OCI-LY3 (cell line): ENCODE results near the gene PAK5.

Experiments
- EZH2phosphoT487 ChIP-seq: fragments of 200-600 bp; shearing (Covaris generic); IDR thresholded peaks from 2 replicates; pipeline ENCODE4 v1.6.1; 2018; ENCODE audit warnings: antibody characterized with exemption, mixed run types, low read depth
- TF ChIP-seq, protein P1 (sequence below): fragments of 200-600, 300-600 bp; sonication (generic); IDR thresholded peaks from 2 replicates; pipeline ENCODE4 v1.5.1; 2014; ENCODE audit warnings: antibody characterized with exemption, low read length, low read depth

DNA sequence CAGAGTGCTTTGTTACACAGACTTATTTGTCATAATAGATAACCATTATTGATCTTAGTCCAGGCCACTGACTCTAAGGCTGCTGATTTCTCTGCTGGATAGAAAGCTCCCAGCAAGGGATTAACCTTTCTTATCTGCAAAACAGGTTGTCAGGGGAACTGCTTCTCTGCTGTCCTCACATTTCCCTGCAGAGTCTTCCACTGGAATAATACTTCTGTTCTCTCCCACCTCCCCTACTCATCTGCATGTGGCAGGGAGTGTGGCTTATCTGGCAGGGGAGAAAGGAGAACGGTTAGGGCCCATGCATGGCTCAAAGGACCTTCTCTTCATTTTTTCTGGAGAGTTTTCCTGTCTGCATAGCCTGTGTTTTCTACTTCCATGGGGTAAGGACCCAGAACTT lies 238.3 kb downstream of the PAK5 start:
- TF ChIP-seq, protein P1, sequence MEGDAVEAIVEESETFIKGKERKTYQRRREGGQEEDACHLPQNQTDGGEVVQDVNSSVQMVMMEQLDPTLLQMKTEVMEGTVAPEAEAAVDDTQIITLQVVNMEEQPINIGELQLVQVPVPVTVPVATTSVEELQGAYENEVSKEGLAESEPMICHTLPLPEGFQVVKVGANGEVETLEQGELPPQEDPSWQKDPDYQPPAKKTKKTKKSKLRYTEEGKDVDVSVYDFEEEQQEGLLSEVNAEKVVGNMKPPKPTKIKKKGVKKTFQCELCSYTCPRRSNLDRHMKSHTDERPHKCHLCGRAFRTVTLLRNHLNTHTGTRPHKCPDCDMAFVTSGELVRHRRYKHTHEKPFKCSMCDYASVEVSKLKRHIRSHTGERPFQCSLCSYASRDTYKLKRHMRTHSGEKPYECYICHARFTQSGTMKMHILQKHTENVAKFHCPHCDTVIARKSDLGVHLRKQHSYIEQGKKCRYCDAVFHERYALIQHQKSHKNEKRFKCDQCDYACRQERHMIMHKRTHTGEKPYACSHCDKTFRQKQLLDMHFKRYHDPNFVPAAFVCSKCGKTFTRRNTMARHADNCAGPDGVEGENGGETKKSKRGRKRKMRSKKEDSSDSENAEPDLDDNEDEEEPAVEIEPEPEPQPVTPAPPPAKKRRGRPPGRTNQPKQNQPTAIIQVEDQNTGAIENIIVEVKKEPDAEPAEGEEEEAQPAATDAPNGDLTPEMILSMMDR, result no peak
- no peak for TF ChIP-seq EZH2phosphoT487
